A549 (cell line): ENCODE results near the gene REEP6.

Experiments
- CTCF ChIP-seq: fragments of >200 bp; sonication (Bioruptor Twin); formaldehyde crosslinking; IDR thresholded peaks from 3 replicates; pipeline ENCODE4 v1.5.1; 2016
- PHF8 ChIP-seq: fragments of 200-600 bp; sonication (generic); IDR thresholded peaks from 2 replicates; pipeline ENCODE4 v1.6.1; 2016; ENCODE audit warnings: low read depth, mild to moderate bottlenecking, antibody characterized with exemption, moderate library complexity, borderline replicate concordance

GRCh38 chr19:1522061-1522460 is 31.1 kb downstream of the REEP6 start:
- no peak for TF ChIP-seq PHF8
- TF ChIP-seq CTCF: no peak
